Measurements from ENCODE around the gene FAM81A. TPM values are rescaled to one million over a fixed set of nuclear protein-coding genes. Genes with fewer than 3 reads are reported as not detected.

FAM81A gene
- total and polyA plus RNA-seq, 9 of the 15 experiments (the other 6 are each of a cell fraction or from before 2014, with no cell fraction given) = not detected

- TF ChIP-seq CHD7 (IDR thresholded peaks at IDR 0.05; ENCODE audit: low read depth, low read length) (no peak), ZNF449 (CRISPR knock-in tag; IDR thresholded peaks at IDR 0.05) (no peak), PHB2 (IDR thresholded peaks at IDR 0.05; ENCODE audit: low read depth) (no peak), FOXJ3 (CRISPR knock-in tag; IDR thresholded peaks at IDR 0.05) (no peak), ZNF217 (CRISPR knock-in tag; IDR thresholded peaks at IDR 0.05) (no peak), ZNF140 (CRISPR knock-in tag; IDR thresholded peaks at IDR 0.05) (no peak), ZEB2 (IDR thresholded peaks at IDR 0.05) (no peak)
- TF ChIP-seq, protein P1, sequence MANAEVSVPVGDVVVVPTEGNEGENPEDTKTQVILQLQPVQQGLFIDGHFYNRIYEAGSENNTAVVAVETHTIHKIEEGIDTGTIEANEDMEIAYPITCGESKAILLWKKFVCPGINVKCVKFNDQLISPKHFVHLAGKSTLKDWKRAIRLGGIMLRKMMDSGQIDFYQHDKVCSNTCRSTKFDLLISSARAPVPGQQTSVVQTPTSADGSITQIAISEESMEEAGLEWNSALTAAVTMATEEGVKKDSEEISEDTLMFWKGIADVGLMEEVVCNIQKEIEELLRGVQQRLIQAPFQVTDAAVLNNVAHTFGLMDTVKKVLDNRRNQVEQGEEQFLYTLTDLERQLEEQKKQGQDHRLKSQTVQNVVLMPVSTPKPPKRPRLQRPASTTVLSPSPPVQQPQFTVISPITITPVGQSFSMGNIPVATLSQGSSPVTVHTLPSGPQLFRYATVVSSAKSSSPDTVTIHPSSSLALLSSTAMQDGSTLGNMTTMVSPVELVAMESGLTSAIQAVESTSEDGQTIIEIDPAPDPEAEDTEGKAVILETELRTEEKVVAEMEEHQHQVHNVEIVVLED (CRISPR knock-in tag; IDR thresholded peaks at IDR 0.05) = no peak
- TF ChIP-seq, protein P2, sequence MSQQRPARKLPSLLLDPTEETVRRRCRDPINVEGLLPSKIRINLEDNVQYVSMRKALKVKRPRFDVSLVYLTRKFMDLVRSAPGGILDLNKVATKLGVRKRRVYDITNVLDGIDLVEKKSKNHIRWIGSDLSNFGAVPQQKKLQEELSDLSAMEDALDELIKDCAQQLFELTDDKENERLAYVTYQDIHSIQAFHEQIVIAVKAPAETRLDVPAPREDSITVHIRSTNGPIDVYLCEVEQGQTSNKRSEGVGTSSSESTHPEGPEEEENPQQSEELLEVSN (IDR thresholded peaks at IDR 0.05; ENCODE audit: borderline replicate concordance in 1 of 2, extremely low read depth in 1 of 2, insufficient read depth in 1 of 2, insufficient read length in 1 of 2, low read depth in 1 of 2, low read length in 1 of 2, poor library complexity in 1 of 2, severe bottlenecking in 1 of 2) = peak in 1 of 2 experiments; percentile 39
These were observed 91.0 kb downstream of the FAM81A start (continued) for GRCh38 chr15:59528961-59529402.

Measured in K562 (cell line).